OCI-LY7 (cell line): ENCODE data around the gene PBLD. TPM values are rescaled to one million over a fixed set of nuclear protein-coding genes. Genes with fewer than 3 reads are reported as not detected.

Experiments
- BruUV-seq: library from RNA; stranded (reverse); fragments of 400-500 nt; replicated peaks from 2 replicates; lab custom pipeline; 2021; lab: Mats Ljungman, UMichigan
- CTCF ChIA-PET: fragments of 300-600 bp; sonication (Branson Sonifier 250); formaldehyde crosslinking; loops from one replicate; lab custom pipeline; 2022; ENCODE audit warnings: antibody characterized with exemption; ENCODE audit not compliant: unreplicated experiment; lab: Charles Lee
- POLR2A ChIA-PET: fragments of 300-600 bp; sonication (Branson Sonifier 250); formaldehyde crosslinking; loops from one replicate; lab custom pipeline; 2022; ENCODE audit warnings: antibody characterized with exemption; lab: Charles Lee
- DNase-seq: peaks from one replicate; pipeline ENCODE4 v3.0.0-alpha.2; 2015; ENCODE audit warnings: low spot score
- H2AFZ ChIP-seq: fragments of 200-600 bp; sonication (generic), shearing (Covaris generic); 2 replicates; pipeline ENCODE4 v1.6.1; 2014; ENCODE audit warnings: mild to moderate bottlenecking, antibody characterized with exemption, low read length, moderate library complexity
- H3K27ac ChIP-seq: fragments of 200-600 bp; sonication (generic); 2 replicates; pipeline ENCODE4 v1.5.1; 2014; ENCODE audit warnings: mixed run types, low read depth, mild to moderate bottlenecking, moderate library complexity, low read length, inconsistent platforms; ENCODE audit not compliant: poor library complexity, severe bottlenecking
- H3K36me3 ChIP-seq: fragments of 200-600 bp; sonication (generic); 2 replicates; pipeline ENCODE4 v1.6.1; 2014; ENCODE audit warnings: mild to moderate bottlenecking, antibody characterized with exemption, low read length, moderate library complexity, mixed read lengths; ENCODE audit not compliant: insufficient read depth
- H3K4me1 ChIP-seq: fragments of 200-600 bp; sonication (generic); 2 replicates; pipeline ENCODE4 v1.5.1; 2014; ENCODE audit warnings: mild to moderate bottlenecking, low read length; ENCODE audit not compliant: insufficient read depth, poor library complexity, severe bottlenecking
- H3K4me2 ChIP-seq: fragments of 200-600 bp; sonication (generic); 2 replicates; pipeline ENCODE4 v1.6.1; 2014; ENCODE audit warnings: mild to moderate bottlenecking, low read length
- H3K4me3 ChIP-seq: fragments of 200-600 bp; sonication (generic); 2 replicates; pipeline ENCODE4 v1.5.1; 2014; ENCODE audit warnings: mild to moderate bottlenecking, low read depth, low read length; ENCODE audit not compliant: poor library complexity, severe bottlenecking
- H3K79me2 ChIP-seq: fragments of 200-600 bp; sonication (generic); 2 replicates; pipeline ENCODE4 v1.6.1; 2016; ENCODE audit warnings: low read depth, mild to moderate bottlenecking, low read length, moderate library complexity, mixed read lengths; ENCODE audit not compliant: insufficient read depth
- H3K9me2 ChIP-seq: fragments of 200-600 bp; sonication (generic); 2 replicates; pipeline ENCODE4 v1.6.1; 2016; ENCODE audit warnings: mild to moderate bottlenecking, low read length, mixed read lengths; ENCODE audit not compliant: insufficient read depth
- H3K9me3 ChIP-seq: fragments of 200-600 bp; sonication (generic); 2 replicates; pipeline ENCODE4 v1.6.1; 2014; ENCODE audit warnings: mild to moderate bottlenecking, mixed run types, low read length, mixed read lengths
- H4K20me1 ChIP-seq: fragments of 200-600 bp; sonication (generic); 2 replicates; pipeline ENCODE4 v1.6.1; 2014; ENCODE audit warnings: mild to moderate bottlenecking, antibody characterized with exemption, low read length, moderate library complexity, mixed read lengths; ENCODE audit not compliant: insufficient read depth
- EZH2phosphoT487 ChIP-seq: fragments of 200-600 bp; sonication (generic); IDR thresholded peaks from 2 replicates; pipeline ENCODE4 v1.6.1; 2018; ENCODE audit warnings: low read depth, borderline replicate concordance, mild to moderate bottlenecking, mixed run types, antibody characterized with exemption, low read length, moderate library complexity, mixed read lengths
- intact Hi-C: fragments of 100-400 bp; cut with micrococcal nuclease; formaldehyde crosslinking; loops from one replicate; pipeline ENCODE4 v1.10.0; 2022; ENCODE audit not compliant: unreplicated experiment
- total RNA-seq, 2 experiments: library from RNA; depleted of rRNA in 1 of 2; stranded (reverse); fragments of >200 nt in 1 of 2; shearing (Covaris generic) in 1 of 2; gene quantifications; 2 replicates each; pipeline ENCODE4 v1.2.3, GENCODE V29; 2014 to 2022
- TF ChIP-seq, protein P1 (sequence below): fragments of 200-600 bp; sonication (generic); conservative IDR thresholded peaks from 2 replicates; pipeline ENCODE4 v1.5.1; 2014; ENCODE audit warnings: mild to moderate bottlenecking, antibody characterized with exemption, low read length, moderate library complexity, mixed read lengths

Gene PBLD
- total RNA-seq, 2 experiments from 2014 or later, result 3.1 to 5.9 TPM

DNA sequence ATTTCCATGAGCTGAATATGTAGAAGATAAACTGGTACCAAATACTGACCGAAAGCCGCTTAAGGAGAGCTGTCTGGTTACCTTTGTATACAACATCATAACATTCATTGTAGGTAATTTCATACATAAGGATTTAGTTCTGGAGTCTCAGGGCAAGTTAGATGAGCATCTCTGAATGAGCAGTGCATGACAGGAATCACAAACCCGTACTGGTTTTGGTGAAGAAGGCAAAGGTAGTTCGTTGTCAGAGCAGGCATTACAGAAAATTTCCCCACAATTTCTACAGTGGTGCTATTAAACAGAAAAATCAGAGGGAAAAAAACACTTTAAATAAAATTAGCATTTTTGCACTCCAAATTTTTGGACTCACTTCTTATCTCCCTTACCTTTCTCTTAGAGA lies 12.9 kb upstream of the PBLD start:
- no peaks in the 10 kb centered on the region for H3K9me2 ChIP-seq
- no peak for DNase-seq
- no peaks in the 10 kb centered on the region for H3K4me1 ChIP-seq
- no peak for TF ChIP-seq EZH2phosphoT487
- TF ChIP-seq, protein P1, sequence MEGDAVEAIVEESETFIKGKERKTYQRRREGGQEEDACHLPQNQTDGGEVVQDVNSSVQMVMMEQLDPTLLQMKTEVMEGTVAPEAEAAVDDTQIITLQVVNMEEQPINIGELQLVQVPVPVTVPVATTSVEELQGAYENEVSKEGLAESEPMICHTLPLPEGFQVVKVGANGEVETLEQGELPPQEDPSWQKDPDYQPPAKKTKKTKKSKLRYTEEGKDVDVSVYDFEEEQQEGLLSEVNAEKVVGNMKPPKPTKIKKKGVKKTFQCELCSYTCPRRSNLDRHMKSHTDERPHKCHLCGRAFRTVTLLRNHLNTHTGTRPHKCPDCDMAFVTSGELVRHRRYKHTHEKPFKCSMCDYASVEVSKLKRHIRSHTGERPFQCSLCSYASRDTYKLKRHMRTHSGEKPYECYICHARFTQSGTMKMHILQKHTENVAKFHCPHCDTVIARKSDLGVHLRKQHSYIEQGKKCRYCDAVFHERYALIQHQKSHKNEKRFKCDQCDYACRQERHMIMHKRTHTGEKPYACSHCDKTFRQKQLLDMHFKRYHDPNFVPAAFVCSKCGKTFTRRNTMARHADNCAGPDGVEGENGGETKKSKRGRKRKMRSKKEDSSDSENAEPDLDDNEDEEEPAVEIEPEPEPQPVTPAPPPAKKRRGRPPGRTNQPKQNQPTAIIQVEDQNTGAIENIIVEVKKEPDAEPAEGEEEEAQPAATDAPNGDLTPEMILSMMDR, result no peak
- H3K79me2 ChIP-seq, result peaks cover 26% of the 10 kb centered on the region; the same call in 1 of the 2 replicates
- ChIA-PET CTCF (no interaction called here), POLR2A (interaction anchor here (1.1 to 1.2 kb wide), 3 partner anchors 10 to 14 kb away, joined by 3 to 5 read pairs (median 3); partner anchors contain the start of gene HNRNPH3)
- H3K4me3 ChIP-seq, result no peak overlapping the region
- peaks cover 13% of the 10 kb centered on the region; the same call in 1 of the 2 replicates for H4K20me1 ChIP-seq
- H3K27ac ChIP-seq, result no peak overlapping the region
- intact Hi-C loops, result no loop called here
- BruUV-seq, result no TSS peak
- no peak overlapping the region for H3K4me2 ChIP-seq
- H3K36me3 ChIP-seq, result peaks cover 80% of the 10 kb centered on the region
- H3K9me3 ChIP-seq, result no peaks in the 10 kb centered on the region; the same call in 1 of the 2 replicates
- H2AFZ ChIP-seq, result no peak overlapping the region

DNA sequence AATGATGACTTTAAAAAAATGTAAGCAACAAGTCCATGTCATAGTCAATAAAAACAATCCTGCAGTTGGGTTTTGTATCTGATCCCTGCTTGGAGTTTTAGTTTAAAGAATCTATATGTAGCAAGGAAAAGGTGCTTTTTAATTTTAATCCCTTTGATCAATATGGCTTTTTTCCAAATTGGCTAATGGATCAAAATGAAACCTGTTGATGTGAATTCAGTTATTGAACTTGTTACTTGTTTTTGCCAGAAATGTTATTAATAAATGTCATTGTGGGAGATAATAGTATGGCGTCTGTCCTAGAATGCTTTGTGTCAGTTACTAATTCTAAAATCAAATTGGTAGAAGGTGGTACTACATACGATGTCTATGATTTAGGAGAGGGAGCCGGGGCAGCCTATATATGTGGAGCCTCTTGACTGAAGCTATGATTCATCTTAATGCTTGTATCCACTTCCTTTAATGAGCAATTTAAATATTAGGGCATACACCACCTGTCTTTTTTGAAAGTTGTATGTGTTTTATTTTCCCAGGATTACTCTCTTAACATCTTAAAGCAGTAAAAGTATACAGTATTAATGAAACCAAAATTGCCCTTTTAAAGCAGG lies 10.3 kb upstream of the PBLD start:
- H3K79me2 ChIP-seq, result peaks cover 52% of the 10 kb centered on the region
- peaks cover 97% of the 10 kb centered on the region for H3K36me3 ChIP-seq
- intact Hi-C loops, result no loop called here
- no peak overlapping the region for H3K4me3 ChIP-seq
- H3K9me2 ChIP-seq, result no peaks in the 10 kb centered on the region
- H2AFZ ChIP-seq, result no peak overlapping the region
- H3K4me1 ChIP-seq, result no peaks in the 10 kb centered on the region
- BruUV-seq, result no TSS peak
- CTCF ChIA-PET, result no interaction called here
- no peak overlapping the region for H3K4me2 ChIP-seq
- no peak for DNase-seq
- H4K20me1 ChIP-seq, result peaks cover 27% of the 10 kb centered on the region
- H3K9me3 ChIP-seq, result no peaks in the 10 kb centered on the region; the same call in 1 of the 2 replicates
- POLR2A ChIA-PET, result interaction anchor here (0.6 kb wide), 1 partner anchor 12 kb away, joined by 3 read pairs; no protein-coding TSS in a partner anchor
- H3K27ac ChIP-seq, result no peak overlapping the region
- TF ChIP-seq EZH2phosphoT487, result no peak
- TF ChIP-seq, protein P1, result no peak

DNA sequence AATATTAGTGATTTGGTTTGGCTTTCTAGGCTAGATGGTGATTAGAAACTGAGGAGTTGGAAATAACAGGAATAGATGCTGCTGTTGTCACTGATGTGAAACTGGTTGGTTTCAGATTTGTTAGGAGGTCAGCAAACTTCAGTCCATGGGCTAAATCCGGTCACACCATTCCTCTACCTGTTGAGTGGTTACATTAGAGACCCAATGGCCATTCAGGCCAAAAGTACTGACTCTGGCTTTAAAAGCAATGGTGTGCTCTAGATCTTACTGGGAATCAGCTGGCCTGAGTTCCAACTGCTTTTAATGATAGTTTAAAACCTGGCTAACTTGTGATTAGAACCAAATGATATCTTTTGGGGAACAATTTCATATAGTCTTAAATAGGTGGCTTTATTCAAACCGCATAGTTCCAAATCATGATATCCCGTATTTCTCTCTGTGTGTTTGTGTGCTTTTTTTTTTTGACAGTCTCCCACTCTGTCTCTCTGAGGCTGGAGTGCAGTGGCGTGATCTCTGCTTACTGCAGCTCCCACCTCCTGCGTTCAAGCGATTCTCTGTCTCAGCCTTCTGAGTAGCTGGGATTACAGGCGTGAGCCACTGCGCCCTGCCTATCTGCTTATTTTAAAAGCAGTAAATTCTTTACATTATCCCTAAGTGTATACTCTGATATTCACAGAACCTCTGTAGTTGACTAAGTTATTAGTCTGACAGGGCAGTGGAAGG lies 7.8 kb upstream of the PBLD start:
- no peak for DNase-seq
- TF ChIP-seq, protein P1, result no peak
- no peak for TF ChIP-seq EZH2phosphoT487
- peaks cover 100% of the 10 kb centered on the region for H3K36me3 ChIP-seq
- BruUV-seq, result no TSS peak
- POLR2A ChIA-PET, result interaction anchor here (0.6 kb wide), 1 partner anchor 112 kb away, joined by 3 read pairs; no protein-coding TSS in a partner anchor
- H2AFZ ChIP-seq, result no peak overlapping the region
- H3K9me3 ChIP-seq, result no peaks in the 10 kb centered on the region
- peaks cover 77% of the 10 kb centered on the region for H3K79me2 ChIP-seq
- intact Hi-C loops, result no loop called here
- no peaks in the 10 kb centered on the region for H3K9me2 ChIP-seq
- H3K4me3 ChIP-seq, result no peak overlapping the region
- peaks cover 50% of the 10 kb centered on the region for H4K20me1 ChIP-seq
- CTCF ChIA-PET, result no interaction called here
- H3K4me1 ChIP-seq, result peaks cover 24% of the 10 kb centered on the region
- no peak overlapping the region for H3K27ac ChIP-seq
- no peak overlapping the region for H3K4me2 ChIP-seq
